Trophoblast cell (in vitro differentiated cells and primary cell): Measurements from ENCODE around the gene NTM.

Experiments
- DNase-seq, 2 donors: peaks; one replicate each; pipeline ENCODE4 v3.0.0-alpha.2; 2016
- H2AFZ ChIP-seq: 2 replicates; pipeline ENCODE4 v1.6.1; 2013; ENCODE audit warnings: low read length, moderate library complexity, mild to moderate bottlenecking; ENCODE audit not compliant: insufficient read depth, poor library complexity
- H2AK5ac ChIP-seq: 2 replicates; pipeline ENCODE4 v1.6.1; 2013; ENCODE audit warnings: mild to moderate bottlenecking, low read length
- H2BK120ac ChIP-seq: 2 replicates; pipeline ENCODE4 v1.6.1; 2013; ENCODE audit warnings: low read length, mild to moderate bottlenecking, moderate library complexity; ENCODE audit not compliant: insufficient read depth, poor library complexity
- H2BK12ac ChIP-seq: 2 replicates; pipeline ENCODE4 v1.6.1; 2013; ENCODE audit warnings: mild to moderate bottlenecking, low read length, moderate library complexity
- H2BK5ac ChIP-seq: 2 replicates; pipeline ENCODE4 v1.6.1; 2013; ENCODE audit warnings: low read length, low read depth, moderate library complexity, mild to moderate bottlenecking; ENCODE audit not compliant: poor library complexity
- H3K14ac ChIP-seq: 2 replicates; pipeline ENCODE4 v1.6.1; 2013; ENCODE audit warnings: mild to moderate bottlenecking, low read length
- H3K18ac ChIP-seq: 2 replicates; pipeline ENCODE4 v1.6.1; 2013; ENCODE audit warnings: mild to moderate bottlenecking, low read length
- H3K23ac ChIP-seq: 2 replicates; pipeline ENCODE4 v1.6.1; 2013; ENCODE audit warnings: low read length
- H3K27ac ChIP-seq: 2 replicates; pipeline ENCODE4 v1.5.1; 2013; ENCODE audit warnings: low read depth, mild to moderate bottlenecking, inconsistent platforms, low read length, moderate library complexity
- H3K27me3 ChIP-seq: 2 replicates; pipeline ENCODE4 v1.6.1; 2013; ENCODE audit warnings: inconsistent platforms, mild to moderate bottlenecking, low read length, moderate library complexity; ENCODE audit not compliant: insufficient read depth
- H3K36me3 ChIP-seq, 2 experiments: 1 replicate in 1 of 2; 2 replicates in 1 of 2; pipeline ENCODE4 v1.6.1; 2013; ENCODE audit warnings: low read length in 2 of 2, mild to moderate bottlenecking in 2 of 2, moderate library complexity in 1 of 2; ENCODE audit not compliant: insufficient read depth in 2 of 2, control insufficient read depth in 1 of 2
- H3K4ac ChIP-seq: 2 replicates; pipeline ENCODE4 v1.6.1; 2013; ENCODE audit warnings: low read depth, mild to moderate bottlenecking, low read length, moderate library complexity
- H3K4me1 ChIP-seq, 2 experiments: 1 replicate in 1 of 2; 2 replicates in 1 of 2; pipeline ENCODE4 v1.6.1; 2013; ENCODE audit warnings: low read length in 2 of 2, mild to moderate bottlenecking in 2 of 2, moderate library complexity in 1 of 2; ENCODE audit not compliant: insufficient read depth in 2 of 2, control insufficient read depth in 1 of 2
- H3K4me2 ChIP-seq: 2 replicates; pipeline ENCODE4 v1.6.1; 2013; ENCODE audit warnings: inconsistent platforms, mild to moderate bottlenecking, low read length, moderate library complexity
- H3K4me3 ChIP-seq: 2 replicates; pipeline ENCODE4 v1.5.1; 2013; ENCODE audit warnings: mild to moderate bottlenecking, low read depth, low read length, inconsistent platforms
- H3K79me1 ChIP-seq: one replicate; pipeline ENCODE4 v1.6.1; 2013; ENCODE audit warnings: low read length
- H3K79me2 ChIP-seq: 2 replicates; pipeline ENCODE4 v1.6.1; 2013; ENCODE audit warnings: low read length, mild to moderate bottlenecking; ENCODE audit not compliant: control insufficient read depth, insufficient read depth, poor library complexity
- H3K9ac ChIP-seq: 2 replicates; pipeline ENCODE4 v1.6.1; 2013; ENCODE audit warnings: mild to moderate bottlenecking, low read length
- H3K9me3 ChIP-seq: 2 replicates; pipeline ENCODE4 v1.6.1; 2013; ENCODE audit warnings: low read depth, mild to moderate bottlenecking, control low read depth, inconsistent platforms, low read length; ENCODE audit not compliant: insufficient read depth
- H4K12ac ChIP-seq: 2 replicates; pipeline ENCODE4 v1.6.1; 2013; ENCODE audit warnings: low read depth, mild to moderate bottlenecking, low read length, moderate library complexity
- H4K8ac ChIP-seq: 2 replicates; pipeline ENCODE4 v1.6.1; 2013; ENCODE audit warnings: low read depth, mild to moderate bottlenecking, low read length, moderate library complexity
- H4K91ac ChIP-seq: one replicate; pipeline ENCODE4 v1.6.1; 2013; ENCODE audit warnings: low read depth, mild to moderate bottlenecking, low read length, moderate library complexity
- WGBS: extraction: QIAGEN DNeasy Blood & Tissue Kit; methylation state at CpG from one replicate; pipeline ENCODE4 v1.1.7; 2013; ENCODE audit warnings: missing lambda C conversion rate; ENCODE audit not compliant: insufficient read length, insufficient coverage; ENCODE audit errors: extremely low coverage; 5-methylcytosine and 5-hydroxymethylcytosine counted together

Gene NTM

DNA sequence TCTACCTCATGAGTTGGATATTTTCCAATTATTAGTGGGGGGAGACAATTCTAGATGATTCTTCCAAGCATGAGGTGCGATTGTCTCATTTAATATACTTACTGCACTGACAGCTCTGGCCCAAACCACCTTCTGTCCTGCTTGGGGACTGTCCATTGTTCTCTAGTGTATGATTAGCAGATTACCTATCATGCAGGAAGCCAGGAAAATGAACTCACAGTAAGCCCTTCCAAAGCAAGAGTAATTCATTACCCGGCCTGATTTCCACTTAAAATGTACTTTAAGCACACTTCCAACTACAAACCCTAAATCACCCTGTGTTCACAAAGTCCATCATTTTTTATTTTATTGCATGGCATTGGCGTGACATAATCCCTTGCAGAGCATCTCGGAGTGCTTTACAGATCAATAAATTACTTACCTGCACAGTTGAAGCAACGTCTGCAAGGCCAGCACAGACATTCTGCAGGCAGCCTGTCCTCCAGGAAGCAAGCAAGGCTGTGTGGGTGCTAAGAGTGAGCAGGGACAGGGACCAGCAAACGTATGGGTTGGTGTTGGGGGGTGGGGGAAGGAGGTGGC, 838.2 kb downstream of the NTM start:
- no peak overlapping the region for H2AFZ ChIP-seq
- no CpG with 5 or more reads among the region's 6 CpGs for WGBS

DNA sequence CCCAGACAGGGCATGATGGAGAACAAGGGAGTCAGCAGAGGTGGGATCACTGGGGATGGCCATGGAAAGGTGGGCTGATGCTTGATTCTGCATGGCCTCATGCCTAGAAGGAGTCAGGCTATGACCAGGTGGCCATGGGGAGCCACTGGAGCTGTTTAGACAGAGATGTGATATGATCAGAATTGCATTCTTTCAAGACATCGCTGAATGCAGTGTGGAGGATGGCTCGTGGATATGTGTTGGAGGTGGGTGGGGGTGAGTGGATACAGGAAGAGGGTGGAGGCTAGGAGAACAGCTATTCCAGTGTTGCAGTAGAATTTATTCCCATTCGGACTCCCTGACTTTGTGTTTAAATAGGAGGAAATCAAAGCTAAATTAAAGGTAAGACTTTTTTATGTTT, 841.1 kb downstream of the NTM start:
- no peak overlapping the region for H3K4me3 ChIP-seq
- no CpG with 5 or more reads among the region's 3 CpGs for WGBS

More for the DNA sequence above, 838.2 kb downstream of the NTM start:
- Histone ChIP-seq H3K4ac (no peak overlapping the region), H4K12ac (no peak overlapping the region), H3K4me1 (no peaks in the 10 kb centered on the region), H3K9me3 (peaks cover 4% of the 10 kb centered on the region), H3K23ac (no peak overlapping the region), H3K27me3 (no peaks in the 10 kb centered on the region), H3K79me1 (no peaks in the 10 kb centered on the region), H3K4me3 (no peak overlapping the region), H3K9ac (no peak overlapping the region), H2AK5ac (no peak overlapping the region), H3K4me2 (no peak overlapping the region), H2BK120ac (no peak overlapping the region), H3K18ac (no peak overlapping the region), H3K14ac (no peak overlapping the region), H2BK5ac (no peak overlapping the region), H3K36me3 (no peaks in the 10 kb centered on the region), H3K27ac (no peak overlapping the region), H4K91ac (no peak overlapping the region), H4K8ac (no peak overlapping the region), H2BK12ac (no peak overlapping the region), H3K79me2 (no peaks in the 10 kb centered on the region)
- no peak for DNase-seq

DNA sequence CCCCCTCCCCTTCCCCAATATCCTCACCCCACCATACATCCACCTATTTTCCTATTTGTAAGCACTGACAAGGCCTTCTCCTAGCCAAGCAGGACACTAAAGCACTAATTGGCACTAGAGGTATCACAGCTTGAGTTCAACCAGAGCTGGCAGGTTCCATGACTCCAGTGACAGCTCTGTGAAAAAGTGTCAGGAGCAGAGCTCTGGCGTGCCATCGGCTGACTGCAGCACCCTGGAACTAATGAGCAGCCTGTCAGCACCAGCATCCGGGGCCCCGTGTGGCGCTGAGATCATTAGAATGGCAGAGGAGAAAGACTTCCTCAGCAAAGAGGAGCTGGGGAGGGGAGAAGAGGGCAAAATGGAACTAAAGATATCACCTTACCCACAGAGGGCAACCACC, 847.4 kb downstream of the NTM start:
- no CpG with 5 or more reads among the region's 5 CpGs for WGBS
- H3K79me2 ChIP-seq: no peaks in the 10 kb centered on the region
- no peak overlapping the region for H2BK120ac ChIP-seq
- H3K79me1 ChIP-seq: no peaks in the 10 kb centered on the region
- H3K4me2 ChIP-seq: no peak overlapping the region
- no peaks in the 10 kb centered on the region for H3K4me1 ChIP-seq
- no peak overlapping the region for H4K8ac ChIP-seq
- H3K18ac ChIP-seq: no peak overlapping the region
- no peak overlapping the region for H3K27ac ChIP-seq
- H2BK5ac ChIP-seq: no peak overlapping the region
- no peak overlapping the region for H2AK5ac ChIP-seq
- no peak overlapping the region for H4K91ac ChIP-seq
- H3K36me3 ChIP-seq: no peaks in the 10 kb centered on the region
- no peak overlapping the region for H3K4me3 ChIP-seq
- no peak overlapping the region for H4K12ac ChIP-seq
- H3K27me3 ChIP-seq: no peaks in the 10 kb centered on the region
- no peak for DNase-seq
- no peaks in the 10 kb centered on the region for H3K9me3 ChIP-seq
- H2AFZ ChIP-seq: no peak overlapping the region
- H3K9ac ChIP-seq: no peak overlapping the region
- H3K23ac ChIP-seq: no peak overlapping the region
- no peak overlapping the region for H3K4ac ChIP-seq
- H2BK12ac ChIP-seq: no peak overlapping the region
- no peak overlapping the region for H3K14ac ChIP-seq

More for the DNA sequence above, 841.1 kb downstream of the NTM start:
- Histone ChIP-seq H2AK5ac (no peak overlapping the region), H2BK120ac (no peak overlapping the region), H2BK5ac (no peak overlapping the region), H3K9me3 (peaks cover 4% of the 10 kb centered on the region), H3K14ac (no peak overlapping the region), H3K27ac (no peak overlapping the region), H3K79me2 (no peaks in the 10 kb centered on the region), H4K91ac (no peak overlapping the region), H2BK12ac (no peak overlapping the region), H3K23ac (no peak overlapping the region), H4K12ac (no peak overlapping the region), H2AFZ (no peak overlapping the region), H3K79me1 (no peaks in the 10 kb centered on the region), H3K4ac (no peak overlapping the region), H3K4me2 (no peak overlapping the region), H3K27me3 (no peaks in the 10 kb centered on the region), H3K9ac (no peak overlapping the region), H3K36me3 (no peaks in the 10 kb centered on the region), H3K4me1 (no peaks in the 10 kb centered on the region), H3K18ac (no peak overlapping the region), H4K8ac (no peak overlapping the region)
- no peak for DNase-seq

DNA sequence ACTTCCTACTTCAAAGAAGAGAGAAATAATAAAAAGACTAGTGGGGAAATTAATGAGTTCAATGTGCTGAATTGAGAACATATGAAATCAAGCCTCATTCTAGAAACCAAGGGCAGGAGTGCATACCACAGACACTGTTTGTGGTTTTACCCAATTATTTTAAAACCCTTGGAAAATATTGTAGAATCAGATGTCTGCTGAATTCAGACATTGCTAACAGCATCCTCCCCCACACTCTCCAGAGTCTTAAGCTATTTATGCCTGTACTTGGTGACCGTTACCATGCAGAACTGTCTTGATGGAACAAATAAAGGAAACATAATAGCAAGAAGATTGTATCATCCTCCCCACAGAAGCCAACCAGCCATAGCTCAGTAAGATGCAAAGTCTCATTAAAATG, 850.1 kb downstream of the NTM start:
- DNase-seq: no peak

More for the DNA sequence above, 850.1 kb downstream of the NTM start:
- Histone ChIP-seq H2BK120ac (no peak overlapping the region), H3K27ac (no peak overlapping the region), H3K9me3 (no peaks in the 10 kb centered on the region), H3K18ac (no peak overlapping the region), H2BK12ac (no peak overlapping the region), H3K4me3 (no peak overlapping the region), H4K91ac (no peak overlapping the region), H2AK5ac (no peak overlapping the region), H3K4ac (no peak overlapping the region), H3K79me2 (no peaks in the 10 kb centered on the region), H3K4me2 (no peak overlapping the region), H3K23ac (no peak overlapping the region), H3K4me1 (no peaks in the 10 kb centered on the region), H4K12ac (no peak overlapping the region), H3K14ac (no peak overlapping the region), H3K36me3 (no peaks in the 10 kb centered on the region), H3K79me1 (no peaks in the 10 kb centered on the region), H4K8ac (no peak overlapping the region), H2AFZ (no peak overlapping the region), H3K9ac (no peak overlapping the region), H2BK5ac (no peak overlapping the region), H3K27me3 (no peaks in the 10 kb centered on the region)
- whole genome bisulfite sequencing: no CpG with 5 or more reads among the region's 1 CpG
